ENCODE data around the gene CYP2E1. TPM values are rescaled to one million over a fixed set of nuclear protein-coding genes. Genes with fewer than 3 reads are reported as not detected.
"Not testable (repeated sequence)": the region's sequence is repeated elsewhere in the genome, so short reads cannot be mapped to it uniquely, and the experiment has no call there.

The CYP2E1 gene
- total RNA-seq, 1 donor from 2014 or later, result 3.1 TPM

DNA sequence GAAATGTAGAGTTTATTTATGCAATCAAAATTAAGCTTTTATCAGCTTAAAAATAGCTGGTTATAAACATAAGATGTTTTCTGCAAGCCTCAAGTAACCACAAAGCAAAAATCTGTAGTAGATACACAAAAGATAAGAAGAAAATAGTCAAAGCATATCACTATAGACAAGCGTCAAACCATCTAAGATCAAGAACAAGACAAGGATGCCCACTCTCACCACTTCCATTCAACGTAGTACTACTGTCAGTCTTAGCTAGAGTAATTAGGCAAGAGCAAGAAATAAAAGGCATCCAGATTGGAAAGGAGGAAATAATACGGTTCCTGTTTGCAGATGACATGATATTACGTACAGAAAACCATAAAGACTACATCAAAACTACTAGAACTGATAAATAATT, 17.5 kb upstream of the CYP2E1 start:
- no peaks in the 10 kb centered on the region for H3K36me3 Mint-ChIP-seq (ENCODE audit: unreplicated experiment)
- no peaks in the 10 kb centered on the region for H3K4me1 Mint-ChIP-seq (ENCODE audit: unreplicated experiment)
- H3K27me3 Mint-ChIP-seq (ENCODE audit: unreplicated experiment), result no peaks in the 10 kb centered on the region
- TF ChIP-seq, protein P1, sequence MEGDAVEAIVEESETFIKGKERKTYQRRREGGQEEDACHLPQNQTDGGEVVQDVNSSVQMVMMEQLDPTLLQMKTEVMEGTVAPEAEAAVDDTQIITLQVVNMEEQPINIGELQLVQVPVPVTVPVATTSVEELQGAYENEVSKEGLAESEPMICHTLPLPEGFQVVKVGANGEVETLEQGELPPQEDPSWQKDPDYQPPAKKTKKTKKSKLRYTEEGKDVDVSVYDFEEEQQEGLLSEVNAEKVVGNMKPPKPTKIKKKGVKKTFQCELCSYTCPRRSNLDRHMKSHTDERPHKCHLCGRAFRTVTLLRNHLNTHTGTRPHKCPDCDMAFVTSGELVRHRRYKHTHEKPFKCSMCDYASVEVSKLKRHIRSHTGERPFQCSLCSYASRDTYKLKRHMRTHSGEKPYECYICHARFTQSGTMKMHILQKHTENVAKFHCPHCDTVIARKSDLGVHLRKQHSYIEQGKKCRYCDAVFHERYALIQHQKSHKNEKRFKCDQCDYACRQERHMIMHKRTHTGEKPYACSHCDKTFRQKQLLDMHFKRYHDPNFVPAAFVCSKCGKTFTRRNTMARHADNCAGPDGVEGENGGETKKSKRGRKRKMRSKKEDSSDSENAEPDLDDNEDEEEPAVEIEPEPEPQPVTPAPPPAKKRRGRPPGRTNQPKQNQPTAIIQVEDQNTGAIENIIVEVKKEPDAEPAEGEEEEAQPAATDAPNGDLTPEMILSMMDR (IDR thresholded peaks at IDR 0.05), result no peak
- H3K4me3 Mint-ChIP-seq (ENCODE audit: unreplicated experiment), result no peak overlapping the region
- H3K27ac Mint-ChIP-seq (ENCODE audit: unreplicated experiment), result no peak overlapping the region
- peaks cover 16% of the 10 kb centered on the region for H3K9me3 Mint-ChIP-seq (ENCODE audit: unreplicated experiment)
- no peak for DNase-seq (ENCODE audit: extremely low spot score, unreplicated experiment)

GRCh38 chr10:133511408-133511807, 15.8 kb upstream of the CYP2E1 start:
- Mint-ChIP-seq H3K27ac (ENCODE audit: unreplicated experiment) (no peak overlapping the region), H3K27me3 (ENCODE audit: unreplicated experiment) (peaks cover 3% of the 10 kb centered on the region), H3K4me3 (ENCODE audit: unreplicated experiment) (no peak overlapping the region), H3K4me1 (ENCODE audit: unreplicated experiment) (no peaks in the 10 kb centered on the region), H3K36me3 (ENCODE audit: unreplicated experiment) (no peaks in the 10 kb centered on the region), H3K9me3 (ENCODE audit: unreplicated experiment) (peaks cover 16% of the 10 kb centered on the region)
- DNase-seq (ENCODE audit: extremely low spot score, unreplicated experiment), result no peak
- TF ChIP-seq, protein P1 (IDR thresholded peaks at IDR 0.05), result no peak

GRCh38 chr10:133511907-133512528, 15.1 kb upstream of the CYP2E1 start:
- H3K36me3 Mint-ChIP-seq (ENCODE audit: unreplicated experiment), result no peaks in the 10 kb centered on the region
- no peak for DNase-seq (ENCODE audit: extremely low spot score, unreplicated experiment)

GRCh38 chr10:133515471-133515870, 11.7 kb upstream of the CYP2E1 start:
- Mint-ChIP-seq H3K36me3 (ENCODE audit: unreplicated experiment) (no peaks in the 10 kb centered on the region), H3K9me3 (ENCODE audit: unreplicated experiment) (peaks cover 4% of the 10 kb centered on the region), H3K4me1 (ENCODE audit: unreplicated experiment) (no peaks in the 10 kb centered on the region), H3K27ac (ENCODE audit: unreplicated experiment) (no peak overlapping the region), H3K4me3 (ENCODE audit: unreplicated experiment) (no peak overlapping the region), H3K27me3 (ENCODE audit: unreplicated experiment) (peaks cover 15% of the 10 kb centered on the region)
- DNase-seq (ENCODE audit: extremely low spot score, unreplicated experiment), result no peak
- TF ChIP-seq, protein P1 (IDR thresholded peaks at IDR 0.05), result no peak

More at GRCh38 chr10:133511907-133512528, 15.1 kb upstream of the CYP2E1 start:
- TF ChIP-seq, protein P1 (IDR thresholded peaks at IDR 0.05), result no peak
- H3K27me3 Mint-ChIP-seq (ENCODE audit: unreplicated experiment), result peaks cover 7% of the 10 kb centered on the region
- H3K4me3 Mint-ChIP-seq (ENCODE audit: unreplicated experiment), result no peak overlapping the region
- no peaks in the 10 kb centered on the region for H3K4me1 Mint-ChIP-seq (ENCODE audit: unreplicated experiment)
- peaks cover 16% of the 10 kb centered on the region for H3K9me3 Mint-ChIP-seq (ENCODE audit: unreplicated experiment)
- no peak overlapping the region for H3K27ac Mint-ChIP-seq (ENCODE audit: unreplicated experiment)

DNA sequence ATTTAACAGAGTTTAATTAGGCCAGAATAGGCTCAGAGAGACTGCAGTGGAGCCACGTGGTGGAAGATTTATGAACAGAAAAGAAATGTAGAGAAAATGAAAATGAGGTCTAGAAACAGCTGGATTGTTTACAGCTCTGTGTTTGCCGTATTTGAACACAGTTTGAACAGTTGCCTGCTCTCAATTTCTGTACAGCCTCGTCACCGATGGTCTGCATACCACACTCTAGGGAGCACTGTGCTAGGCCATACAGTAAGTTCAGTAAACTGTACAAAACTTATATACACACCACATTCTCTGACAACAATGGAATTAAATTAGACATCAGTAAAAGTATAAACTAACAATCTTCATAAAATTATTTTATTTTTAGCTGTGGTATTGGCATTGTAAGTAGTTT, 11.1 kb upstream of the CYP2E1 start:
- no peak for DNase-seq (ENCODE audit: extremely low spot score, unreplicated experiment)
- peaks cover 15% of the 10 kb centered on the region for H3K27me3 Mint-ChIP-seq (ENCODE audit: unreplicated experiment)
- H3K4me1 Mint-ChIP-seq (ENCODE audit: unreplicated experiment), result no peaks in the 10 kb centered on the region
- peaks cover 4% of the 10 kb centered on the region for H3K9me3 Mint-ChIP-seq (ENCODE audit: unreplicated experiment)
- no peak overlapping the region for H3K27ac Mint-ChIP-seq (ENCODE audit: unreplicated experiment)
- no peaks in the 10 kb centered on the region for H3K36me3 Mint-ChIP-seq (ENCODE audit: unreplicated experiment)
- TF ChIP-seq, protein P1 (IDR thresholded peaks at IDR 0.05), result no peak
- no peak overlapping the region for H3K4me3 Mint-ChIP-seq (ENCODE audit: unreplicated experiment)

DNA sequence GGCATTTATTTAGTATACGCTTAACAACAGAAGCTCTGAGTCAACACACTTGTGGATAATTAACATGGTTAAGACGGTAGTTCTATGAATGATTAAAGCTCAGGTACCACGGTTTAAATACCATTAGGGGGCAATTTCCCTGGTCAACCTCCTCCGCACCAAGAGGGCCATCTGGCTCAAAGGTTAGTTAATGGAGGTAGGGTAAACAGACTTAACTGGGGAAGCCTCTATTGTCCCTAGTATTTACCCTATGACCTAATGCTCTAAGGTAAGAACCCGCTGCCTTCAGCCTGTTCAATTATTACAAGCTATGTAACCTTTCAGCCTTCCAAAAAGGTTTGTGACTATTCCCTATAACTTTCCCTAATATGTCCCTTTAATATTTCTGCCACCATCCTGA, 8.6 kb upstream of the CYP2E1 start:
- H3K27ac Mint-ChIP-seq (ENCODE audit: unreplicated experiment), result not testable (repeated sequence)

More for the DNA sequence above, 8.6 kb upstream of the CYP2E1 start:
- not testable (repeated sequence) for H3K4me3 Mint-ChIP-seq (ENCODE audit: unreplicated experiment); DNase-seq (ENCODE audit: extremely low spot score, unreplicated experiment); H3K4me1 Mint-ChIP-seq (ENCODE audit: unreplicated experiment); H3K9me3 Mint-ChIP-seq (ENCODE audit: unreplicated experiment); H3K36me3 Mint-ChIP-seq (ENCODE audit: unreplicated experiment)
- H3K27me3 Mint-ChIP-seq (ENCODE audit: unreplicated experiment), result peaks cover 15% of the 10 kb centered on the region
